Breast epithelium (tissue), 3 donors: Measurements from ENCODE around the gene FRMPD2.

Experiments
- POLR2A ChIP-seq: fragments of 450-650 bp; IDR thresholded peaks from one replicate; pipeline ENCODE4 v1.6.1; 2016; ENCODE audit warnings: antibody characterized with exemption, mild to moderate bottlenecking, moderate library complexity
- TF ChIP-seq, protein P1 (sequence below), 3 donors: fragments of 450-650 bp; IDR thresholded peaks; one replicate each; pipeline ENCODE4 v1.5.1; 2016 to 2017; ENCODE audit warnings: antibody characterized with exemption in 3 of 3, mild to moderate bottlenecking in 3 of 3, moderate library complexity in 3 of 3

- no peak for TF ChIP-seq POLR2A
- TF ChIP-seq, protein P1, sequence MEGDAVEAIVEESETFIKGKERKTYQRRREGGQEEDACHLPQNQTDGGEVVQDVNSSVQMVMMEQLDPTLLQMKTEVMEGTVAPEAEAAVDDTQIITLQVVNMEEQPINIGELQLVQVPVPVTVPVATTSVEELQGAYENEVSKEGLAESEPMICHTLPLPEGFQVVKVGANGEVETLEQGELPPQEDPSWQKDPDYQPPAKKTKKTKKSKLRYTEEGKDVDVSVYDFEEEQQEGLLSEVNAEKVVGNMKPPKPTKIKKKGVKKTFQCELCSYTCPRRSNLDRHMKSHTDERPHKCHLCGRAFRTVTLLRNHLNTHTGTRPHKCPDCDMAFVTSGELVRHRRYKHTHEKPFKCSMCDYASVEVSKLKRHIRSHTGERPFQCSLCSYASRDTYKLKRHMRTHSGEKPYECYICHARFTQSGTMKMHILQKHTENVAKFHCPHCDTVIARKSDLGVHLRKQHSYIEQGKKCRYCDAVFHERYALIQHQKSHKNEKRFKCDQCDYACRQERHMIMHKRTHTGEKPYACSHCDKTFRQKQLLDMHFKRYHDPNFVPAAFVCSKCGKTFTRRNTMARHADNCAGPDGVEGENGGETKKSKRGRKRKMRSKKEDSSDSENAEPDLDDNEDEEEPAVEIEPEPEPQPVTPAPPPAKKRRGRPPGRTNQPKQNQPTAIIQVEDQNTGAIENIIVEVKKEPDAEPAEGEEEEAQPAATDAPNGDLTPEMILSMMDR (IDR thresholded peaks at IDR 0.05), result no peak
These were observed 39.0 kb downstream of the FRMPD2 start for GRCh38 chr10:48235501-48235900.
